Lower leg skin (tissue), 4 donors: ENCODE measurements around the gene CNTNAP5. TPM values are rescaled to one million over a fixed set of nuclear protein-coding genes. Genes with fewer than 3 reads are reported as not detected.

ENCODE experiments used
- DNase-seq, 2 donors: peaks; one replicate each; pipeline ENCODE4 v3.0.0-alpha.2; 2019; ENCODE audit warnings: low spot score in 2 of 2
- H3K4me3 ChIP-seq: fragments of 200-600 bp; sonication (generic); 2 replicates; pipeline ENCODE4 v1.5.1; 2017; ENCODE audit warnings: mild to moderate bottlenecking, low read depth; ENCODE audit not compliant: poor library complexity, severe bottlenecking
- CTCF ChIP-seq, 3 donors: fragments of 450-650 bp; IDR thresholded peaks; one replicate each; pipeline ENCODE4 v1.5.1; 2016; ENCODE audit warnings: antibody characterized with exemption in 3 of 3, mild to moderate bottlenecking in 3 of 3, moderate library complexity in 2 of 3
- POLR2A ChIP-seq, 2 donors: fragments of 450-650 bp; IDR thresholded peaks; one replicate each; pipeline ENCODE4 v1.6.1; 2016 to 2017; ENCODE audit warnings: antibody characterized with exemption in 2 of 2, mild to moderate bottlenecking in 1 of 2, moderate library complexity in 1 of 2
- WGBS, 2 donors: methylation state at CpG; one replicate each; pipeline ENCODE4 v1.1.5; 2018; 5-methylcytosine and 5-hydroxymethylcytosine counted together
- intact Hi-C: fragments of 100-400 bp; cut with DNase I; formaldehyde crosslinking; loops from one replicate; pipeline ENCODE4 v1.15.0; 2023; ENCODE audit warnings: low total_unique reads
- total RNA-seq, 4 donors: library from RNA; depleted of rRNA; stranded (reverse); fragments of >200 nt; gene quantifications; one replicate each; pipeline ENCODE4 v1.1.0, GENCODE V29; 2016

CNTNAP5 gene
- total RNA-seq, 4 donors from 2014 or later, result not detected

DNA sequence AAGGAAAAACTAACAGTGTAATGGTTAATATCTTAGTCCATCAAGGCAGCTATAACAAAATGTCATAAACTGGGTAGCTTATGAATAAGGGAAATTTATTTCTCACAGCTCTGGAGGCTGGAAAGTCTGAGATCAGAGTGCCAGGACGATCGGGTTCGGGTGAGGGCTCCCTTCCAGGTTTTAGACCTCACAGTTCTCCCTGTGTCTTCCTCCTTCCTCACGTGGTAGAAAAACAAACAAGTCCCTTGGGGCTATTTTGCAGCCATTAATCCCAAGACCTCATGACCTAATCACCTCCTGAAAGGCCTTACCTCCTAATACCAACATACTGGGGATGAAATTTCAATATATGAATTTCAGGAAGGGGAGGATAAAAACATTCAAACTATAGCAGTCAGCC lies 455.9 kb downstream of the CNTNAP5 start:
- intact Hi-C loops, result no loop called here
- no peak for DNase-seq
- TF ChIP-seq POLR2A (IDR thresholded peaks at IDR 0.05) (no peak), CTCF (IDR thresholded peaks at IDR 0.05) (no peak)
- no peak overlapping the region for H3K4me3 ChIP-seq
- 38 to 43% methylated on average over 4 of the region's 4 CpGs for WGBS, 2 donors

DNA sequence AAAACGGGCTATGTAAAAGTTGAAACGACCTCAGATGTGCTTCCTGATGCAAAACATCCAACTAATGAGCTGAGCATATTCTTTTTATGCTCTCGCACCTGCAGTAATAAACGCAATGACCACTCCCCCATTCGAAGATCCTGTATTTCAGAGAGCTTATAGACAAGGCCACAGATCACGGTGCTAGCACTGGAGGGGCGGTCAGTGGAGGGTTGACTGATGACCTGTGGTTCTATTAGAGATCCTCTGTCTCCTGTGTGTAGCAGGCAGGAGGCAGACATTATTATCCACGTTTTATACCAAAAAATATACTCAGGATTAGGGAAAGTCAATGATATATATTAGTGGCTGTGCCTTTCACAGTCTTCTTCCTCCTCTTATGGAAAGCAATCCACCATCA lies 457.0 kb downstream of the CNTNAP5 start:
- WGBS, 2 donors, result 60 to 62% methylated on average over 8 of the region's 8 CpGs
- H3K4me3 ChIP-seq, result no peak overlapping the region
- DNase-seq, result no peak
- intact Hi-C loops, result no loop called here
- no peak for TF ChIP-seq POLR2A (IDR thresholded peaks at IDR 0.05)
- TF ChIP-seq CTCF (IDR thresholded peaks at IDR 0.05), result no peak

- TF ChIP-seq POLR2A (IDR thresholded peaks at IDR 0.05), result no peak
- no peak for TF ChIP-seq CTCF (IDR thresholded peaks at IDR 0.05)
- no peak overlapping the region for H3K4me3 ChIP-seq
- intact Hi-C loops, result no loop called here
- WGBS, 2 donors, result 70 to 83% methylated on average over 6 of the region's 6 CpGs
- DNase-seq, result no peak
Measured at GRCh38 chr2:124482551-124482950, 457.5 kb downstream of the CNTNAP5 start.

GRCh38 chr2:124485659-124486058 lies 460.6 kb downstream of the CNTNAP5 start:
- intact Hi-C loops, result no loop called here
- no peak for DNase-seq
- H3K4me3 ChIP-seq, result no peak overlapping the region
- TF ChIP-seq POLR2A (IDR thresholded peaks at IDR 0.05), result no peak
- no peak for TF ChIP-seq CTCF (IDR thresholded peaks at IDR 0.05)
- 90 to 94% methylated on average over 5 of the region's 5 CpGs for WGBS, 2 donors

DNA sequence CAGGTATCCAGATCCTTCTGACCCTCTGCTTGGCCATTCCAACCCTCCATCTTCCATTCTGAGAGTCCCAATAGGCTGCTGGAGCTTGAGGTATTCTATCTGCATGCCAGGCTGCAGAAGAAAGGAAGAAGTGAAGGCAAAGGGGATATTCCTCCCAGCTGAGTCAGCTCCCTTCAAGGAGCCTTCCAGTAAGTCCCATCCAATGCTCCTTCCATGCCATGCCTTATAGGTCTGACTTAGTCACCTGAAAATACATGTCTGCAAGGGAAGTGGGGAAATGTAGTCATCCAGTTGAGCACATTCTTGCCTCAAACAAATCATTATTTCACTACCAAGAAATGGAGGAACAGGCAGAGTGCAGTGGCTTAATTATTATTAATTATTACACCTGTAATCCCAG lies 464.6 kb downstream of the CNTNAP5 start:
- no peak overlapping the region for H3K4me3 ChIP-seq
- TF ChIP-seq POLR2A (IDR thresholded peaks at IDR 0.05), result no peak
- no peak for TF ChIP-seq CTCF (IDR thresholded peaks at IDR 0.05)
- no peak for DNase-seq
- intact Hi-C loops, result no loop called here

DNA sequence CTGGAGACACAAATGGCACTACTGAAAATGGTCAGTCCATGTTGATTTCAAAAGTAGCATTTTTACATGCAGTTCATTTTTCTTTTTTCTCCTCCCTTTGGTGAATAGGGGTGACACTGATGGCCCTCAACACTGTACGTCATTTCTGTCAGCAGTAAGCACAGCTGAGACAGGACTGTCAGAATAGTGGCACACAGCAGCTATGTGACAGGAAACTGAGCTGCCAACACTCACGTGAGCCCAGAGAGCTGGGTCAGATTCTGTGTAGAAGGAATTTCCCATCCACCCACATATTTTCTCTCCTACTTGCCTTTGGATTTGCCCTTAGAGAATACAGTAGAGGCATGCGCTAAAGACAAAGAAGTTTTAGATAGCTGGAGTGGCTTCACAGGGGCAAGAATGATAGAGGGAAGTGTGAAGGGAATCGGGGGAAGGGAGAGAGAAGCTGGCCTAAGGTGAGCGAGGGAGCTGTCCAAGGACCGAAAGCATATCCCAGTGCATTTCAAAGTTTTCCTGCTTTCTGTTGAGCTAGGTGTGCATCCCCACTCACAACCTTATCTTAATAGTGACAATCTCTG lies 476.6 kb downstream of the CNTNAP5 start:
- WGBS, 2 donors, result 63 to 66% methylated on average over 6 of the region's 6 CpGs
- intact Hi-C loops, result no loop called here
- TF ChIP-seq POLR2A (IDR thresholded peaks at IDR 0.05) (no peak), CTCF (IDR thresholded peaks at IDR 0.05) (no peak)
- DNase-seq, result no peak
- no peak overlapping the region for H3K4me3 ChIP-seq
